ENCODE data around the gene FHL5.
"Not testable (repeated sequence)": the region's sequence is repeated elsewhere in the genome, so short reads cannot be mapped to it uniquely, and the experiment has no call there.

Gene FHL5

GRCh38 chr6:96608074-96608473 is 45.1 kb downstream of the FHL5 start:
- DNase-seq (ENCODE audit: extremely low read depth in 1 of 2, low read depth in 1 of 2) = no peak

GRCh38 chr6:96610019-96610418 is 47.1 kb downstream of the FHL5 start:
- DNase-seq (ENCODE audit: extremely low read depth in 1 of 2, low read depth in 1 of 2) = no peak

- no peak for DNase-seq (ENCODE audit: extremely low read depth in 1 of 2, low read depth in 1 of 2)
Observed at GRCh38 chr6:96611342-96611991, 48.5 kb downstream of the FHL5 start.

GRCh38 chr6:96613291-96613999 is 50.5 kb downstream of the FHL5 start:
- DNase-seq (ENCODE audit: extremely low read depth in 1 of 2, low read depth in 1 of 2) = no peak

GRCh38 chr6:96620851-96621250 is 57.9 kb downstream of the FHL5 start:
- no peak for DNase-seq (ENCODE audit: extremely low read depth in 1 of 2, low read depth in 1 of 2)

- DNase-seq (ENCODE audit: extremely low read depth in 1 of 2, low read depth in 1 of 2) = no peak
Observed at GRCh38 chr6:96621983-96622382, 59.1 kb downstream of the FHL5 start.

GRCh38 chr6:96624957-96625356 is 62.0 kb downstream of the FHL5 start:
- no peak for DNase-seq (ENCODE audit: extremely low read depth in 1 of 2, low read depth in 1 of 2)

- no peak for DNase-seq (ENCODE audit: extremely low read depth in 1 of 2, low read depth in 1 of 2)
Observed at GRCh38 chr6:96626759-96627364, 63.9 kb downstream of the FHL5 start.

- DNase-seq (ENCODE audit: extremely low read depth in 1 of 2, low read depth in 1 of 2) = no peak
Observed at GRCh38 chr6:96631248-96631647, 68.3 kb downstream of the FHL5 start.

- not testable (repeated sequence) for DNase-seq (ENCODE audit: extremely low read depth in 1 of 2, low read depth in 1 of 2)
Observed at GRCh38 chr6:96637979-96638378, 75.1 kb downstream of the FHL5 start.

- DNase-seq (ENCODE audit: extremely low read depth in 1 of 2, low read depth in 1 of 2) = no peak
Observed at GRCh38 chr6:96645106-96645505, 82.2 kb downstream of the FHL5 start.

GRCh38 chr6:96649926-96650325 is 87.0 kb downstream of the FHL5 start:
- DNase-seq (ENCODE audit: extremely low read depth in 1 of 2, low read depth in 1 of 2) = no peak

GRCh38 chr6:96651816-96652215 is 88.9 kb downstream of the FHL5 start:
- DNase-seq (ENCODE audit: extremely low read depth in 1 of 2, low read depth in 1 of 2) = no peak

- DNase-seq (ENCODE audit: extremely low read depth in 1 of 2, low read depth in 1 of 2) = no peak
Observed at GRCh38 chr6:96652552-96652951, 89.6 kb downstream of the FHL5 start.

- DNase-seq (ENCODE audit: extremely low read depth in 1 of 2, low read depth in 1 of 2) = no peak
Observed at GRCh38 chr6:96653181-96653580, 90.3 kb downstream of the FHL5 start.

- DNase-seq (ENCODE audit: extremely low read depth in 1 of 2, low read depth in 1 of 2) = no peak
Observed at GRCh38 chr6:96656567-96656966, 93.6 kb downstream of the FHL5 start.

GRCh38 chr6:96657344-96657743 is 94.4 kb downstream of the FHL5 start:
- DNase-seq (ENCODE audit: extremely low read depth in 1 of 2, low read depth in 1 of 2) = no peak

- no peak for DNase-seq (ENCODE audit: extremely low read depth in 1 of 2, low read depth in 1 of 2)
Observed at GRCh38 chr6:96659084-96659845, 96.3 kb downstream of the FHL5 start.
